Heart right ventricle (tissue), 16 donors: ENCODE measurements around the gene VPS37C. TPM values are rescaled to one million over a fixed set of nuclear protein-coding genes. Genes with fewer than 3 reads are reported as not detected.

Experiments
- ATAC-seq, 8 donors: fragments of 200-7000 bp; cut with Tn5 transposase; one replicate each; pipeline ENCODE4 v1.9.1; 2020; ENCODE audit warnings: mild to moderate bottlenecking in 8 of 8, moderate library complexity in 8 of 8, moderate number of reproducible peaks in 1 of 8
- DNase-seq, 2 donors: peaks; one replicate each; pipeline ENCODE4 v3.0.0-alpha.2; 2020
- H3K27ac ChIP-seq, 10 donors: fragments of 200-600 bp; sonication (generic) in 2 of 10; one replicate each; pipeline versions ENCODE4 v1.5.0 to v1.8.0; 2020 to 2022; ENCODE audit warnings: mild to moderate bottlenecking in 3 of 10
- H3K27me3 ChIP-seq, 7 donors: fragments of 200-600 bp; one replicate each; pipeline ENCODE4 v1.8.0; 2021 to 2022; ENCODE audit warnings: mild to moderate bottlenecking in 2 of 7
- H3K36me3 ChIP-seq, 9 donors: fragments of 200-600 bp; sonication (generic) in 1 of 9; one replicate each; pipeline versions ENCODE4 v1.5.0 to v1.8.0; 2020 to 2022; ENCODE audit warnings: mild to moderate bottlenecking in 2 of 9
- H3K4me1 ChIP-seq, 9 donors: fragments of 200-600 bp; sonication (generic) in 1 of 9; one replicate each; pipeline versions ENCODE4 v1.5.0 to v1.8.0; 2020 to 2022; ENCODE audit warnings: mild to moderate bottlenecking in 4 of 9
- H3K4me3 ChIP-seq, 10 donors: fragments of 200-600 bp; sonication (generic) in 2 of 10; one replicate each; pipeline versions ENCODE4 v1.5.0 to v1.8.0; 2020 to 2022; ENCODE audit warnings: mild to moderate bottlenecking in 7 of 10, moderate library complexity in 2 of 10
- H3K9me3 ChIP-seq, 11 donors: fragments of 200-600 bp in 10 of 11; sonication (generic) in 2 of 11; one replicate each; pipeline versions ENCODE4 v1.5.0 to v1.8.0; 2013 to 2022; ENCODE audit warnings: mild to moderate bottlenecking in 2 of 11, control low read depth in 1 of 11, moderate library complexity in 1 of 11
- CTCF ChIP-seq, 9 donors: fragments of 200-600 bp; sonication (generic) in 2 of 9; IDR thresholded peaks; one replicate each; pipeline versions ENCODE4 v1.5.0 to v1.8.0; 2021 to 2022; ENCODE audit warnings: antibody characterized with exemption in 9 of 9, mild to moderate bottlenecking in 5 of 9, moderate library complexity in 1 of 9
- WGBS, 2 donors: extraction: QIAGEN DNeasy Blood & Tissue Kit; methylation state at CpG; one replicate each; pipeline ENCODE4 v1.1.7; 2013; ENCODE audit warnings: inconsistent platforms in 1 of 2; 5-methylcytosine and 5-hydroxymethylcytosine counted together
- intact Hi-C, 10 donors: fragments of 100-400 bp; cut with DNase I; formaldehyde crosslinking; loops; one replicate each; pipeline versions ENCODE4 v1.11.1 to v1.14.2; 2022
- polyA plus RNA-seq, 2 donors: library from polyadenylated mRNA; stranded (reverse); fragments of 200-250 nt; gene quantifications; one replicate each; pipeline ENCODE4 v1.2.3, GENCODE V29; 2013
- total RNA-seq, 10 donors: library from RNA; stranded (reverse); fragmentation: NEBNext Ultra II Directional in 3 of 10; extraction: Animal tissue kit (Norgen Biotek cat#: 25700) in 3 of 10; gene quantifications; one replicate each; pipeline versions ENCODE4 v1.2.1 to v1.2.4, GENCODE V29; 2021 to 2023
- donor health status: Arrhythmogenic right ventricular cardiomyopathy.
- donor health status: ischemic (EF 13 %, LVEDD 7.1; RV severe dilation, severe dysfunction).
- donor health status: healthy with polysubstance abuse.
- donor health status: DM: no; HTN: yes; CAD: no.
- donor health status: DM: no; HTN: no; CAD: no.
- donor health status: ischemic (EF 25% LVEDD 6.9; RV normal size, moderate dysfunction).
- donor health status: ischemic (EF 25% LVEDD 5.7; RV mildly dilated, moderate dysfunction).
- donor health status: healthy.
- donor health status: DM: yes; HTN: yes; CAD: no.
- donor health status: Ischemic cardiomyopathy.
- donor health status: ischemic (EF 35%, LVEDD 5.7; RV mildly dilated, moderate dysfunction).
- donor health status: nonischemic (EF 11% LVEDD 7.7; RV severe dilation, severe dysfunction).
- donor health status: DM: yes; HTN: yes; CAD: no.
- donor health status: PGD.
- donor health status: ischemic (EF 29% LVEDD 5.4; RV normal size, mild dysfunction).
- donor health status: nonischemic (EF 23%, LVEDD 6.1; RV moderate dilation, normal function).

The VPS37C gene
- total and polyA plus RNA-seq, 12 donors = 7.7 to 21.8 (median 15.5) TPM

- intact Hi-C loops = loop anchor here in 2 of 10 donors (10.0 kb wide), 1 partner anchor 205 kb away; the partner anchor contains the start of gene TMEM109 (in 2 of the 2)
Measured at GRCh38 chr11:61120099-61120705, 41.0 kb downstream of the VPS37C start.

GRCh38 chr11:61119571-61119970 lies 41.7 kb downstream of the VPS37C start:
- no peaks in the 10 kb centered on the region for H3K36me3 ChIP-seq
- intact Hi-C loops = loop anchor here in 1 of 10 donors (10.0 kb wide), 1 partner anchor 55 kb away; no protein-coding TSS in a partner anchor
- no peak overlapping the region for H3K27ac ChIP-seq
- WGBS, 2 donors = 80 to 87% methylated on average over 3 of the region's 3 CpGs
- no peaks in the 10 kb centered on the region for H3K27me3 ChIP-seq
- DNase-seq (no peak), ATAC-seq (no peak)
- TF ChIP-seq CTCF (IDR thresholded peaks at IDR 0.05) = no peak
- peaks cover 0 to 13% (median 11%) of the 10 kb centered on the region in 9 donors for H3K4me1 ChIP-seq
- no peak overlapping the region for H3K4me3 ChIP-seq
- H3K9me3 ChIP-seq = no peaks in the 10 kb centered on the region

More at GRCh38 chr11:61120099-61120705, 41.0 kb downstream of the VPS37C start:
- WGBS, 2 donors = 86 to 88% methylated on average over 14 of the region's 14 CpGs
- Histone ChIP-seq H3K4me3 (no peak overlapping the region), H3K27me3 (no peaks in the 10 kb centered on the region), H3K9me3 (no peaks in the 10 kb centered on the region), H3K4me1 (peaks cover 0 to 13% (median 11%) of the 10 kb centered on the region in 9 donors), H3K27ac (no peak overlapping the region), H3K36me3 (peaks cover 0 to under 1% (median 0%) of the 10 kb centered on the region in 9 donors)
- no peak for DNase-seq
- no peak for TF ChIP-seq CTCF (IDR thresholded peaks at IDR 0.05)
- no peak for ATAC-seq

- peaks cover 0 to 13% (median 11%) of the 10 kb centered on the region in 9 donors for H3K4me1 ChIP-seq
- H3K27me3 ChIP-seq = no peaks in the 10 kb centered on the region
- ATAC-seq (no peak), DNase-seq (no peak)
- no peaks in the 10 kb centered on the region for H3K9me3 ChIP-seq
- 80 to 82% methylated on average over 9 of the region's 9 CpGs for WGBS, 2 donors
- H3K4me3 ChIP-seq = no peak overlapping the region
- intact Hi-C loops = loop anchor here in 1 of 10 donors (10.0 kb wide), 1 partner anchor 54 kb away; no protein-coding TSS in a partner anchor
- no peaks in the 10 kb centered on the region for H3K36me3 ChIP-seq
- no peak overlapping the region for H3K27ac ChIP-seq
- TF ChIP-seq CTCF (IDR thresholded peaks at IDR 0.05) = no peak
Measured at GRCh38 chr11:61119055-61119454, 42.2 kb downstream of the VPS37C start.

- intact Hi-C loops = loop anchor here in 1 of 10 donors (10.0 kb wide), 1 partner anchor 54 kb away; no protein-coding TSS in a partner anchor
- ATAC-seq (no peak), DNase-seq (no peak)
- no peaks in the 10 kb centered on the region for H3K36me3 ChIP-seq
- no peaks in the 10 kb centered on the region for H3K9me3 ChIP-seq
- WGBS, 2 donors = 90 to 91% methylated on average over 9 of the region's 9 CpGs
- peaks cover 0 to 13% (median 11%) of the 10 kb centered on the region in 9 donors for H3K4me1 ChIP-seq
- no peak for TF ChIP-seq CTCF (IDR thresholded peaks at IDR 0.05)
- no peak overlapping the region for H3K4me3 ChIP-seq
- H3K27ac ChIP-seq = no peak overlapping the region
- no peaks in the 10 kb centered on the region for H3K27me3 ChIP-seq
Measured at GRCh38 chr11:61118406-61118805, 42.8 kb downstream of the VPS37C start.
